HepG2 (cell line): ENCODE measurements around the gene ZFR. TPM values are rescaled to one million over a fixed set of nuclear protein-coding genes. Genes with fewer than 3 reads are reported as not detected.

Source experiments
- ARID4A ChIP-seq: sonication (generic); formaldehyde crosslinking; IDR thresholded peaks from 2 replicates; pipeline ENCODE4 v1.5.0; 2020; ENCODE audit warnings: mild to moderate bottlenecking, missing genetic modification reagents, borderline replicate concordance
- IRX3 ChIP-seq: sonication (generic); formaldehyde crosslinking; IDR thresholded peaks from 2 replicates; pipeline ENCODE4 v1.8.1; 2023; ENCODE audit warnings: mild to moderate bottlenecking, low read depth, missing genetic modification reagents, borderline replicate concordance
- ISL2 ChIP-seq: sonication (generic); formaldehyde crosslinking; IDR thresholded peaks from 2 replicates; pipeline ENCODE4 v1.5.0; 2020; ENCODE audit warnings: missing genetic modification reagents
- KLF9 ChIP-seq: IDR thresholded peaks from 2 replicates; pipeline ENCODE4 v1.6.1; 2016; ENCODE audit warnings: low read depth
- MED13 ChIP-seq: sonication (generic); formaldehyde crosslinking; IDR thresholded peaks from 2 replicates; pipeline ENCODE4 v1.5.0; 2020; ENCODE audit warnings: missing genetic modification reagents
- MZF1 ChIP-seq: sonication (generic); formaldehyde crosslinking; IDR thresholded peaks from 2 replicates; pipeline ENCODE4 v1.8.1; 2023; ENCODE audit warnings: mild to moderate bottlenecking, missing genetic modification reagents, borderline replicate concordance
- NCOR1 ChIP-seq: fragments of 200-600 bp; sonication (generic); IDR thresholded peaks from 2 replicates; pipeline ENCODE4 v1.7.0; 2017; ENCODE audit warnings: antibody characterized with exemption, low read length, borderline replicate concordance
- POLR2A ChIP-seq, 2 experiments: IDR thresholded peaks; 2 replicates each; pipeline ENCODE4 v1.6.1; 2011; ENCODE audit warnings: low read depth in 2 of 2, low read length in 2 of 2, mild to moderate bottlenecking in 1 of 2, moderate library complexity in 1 of 2; ENCODE audit not compliant: insufficient read depth in 1 of 2
- POLR2AphosphoS5 ChIP-seq: IDR thresholded peaks from 2 replicates; pipeline ENCODE4 v1.6.1; 2012; ENCODE audit warnings: low read depth, low read length
- SALL1 ChIP-seq: sonication (generic); formaldehyde crosslinking; IDR thresholded peaks from 2 replicates; pipeline ENCODE4 v1.8.0; 2022; ENCODE audit warnings: mild to moderate bottlenecking, missing genetic modification reagents
- ZNF3 ChIP-seq: IDR thresholded peaks from 2 replicates; pipeline ENCODE4 v1.7.0; 2017; ENCODE audit warnings: inconsistent platforms
- ZNF609 ChIP-seq: sonication (generic); formaldehyde crosslinking; IDR thresholded peaks from 2 replicates; pipeline ENCODE4 v1.4.0; 2020; ENCODE audit warnings: mild to moderate bottlenecking, missing genetic modification reagents, borderline replicate concordance
- polyA plus RNA-seq, 8 experiments: library from polyadenylated mRNA; depleted of rRNA in 3 of 8; stranded (reverse) in 7 of 8; unstranded in 1 of 8; fragments of >200 nt; fragmentation: Illumina TruSeq in 4 of 8; extraction: Trizol in 4 of 8; gene quantifications; 2 replicates each; pipeline versions ENCODE4 v1.2.1 to v1.2.3, GENCODE V29; 2011 to 2016; ENCODE audit warnings: low read depth in 4 of 8, missing spikeins in 1 of 8, mixed read lengths in 1 of 8; ENCODE audit not compliant: insufficient read depth in 1 of 8
- total RNA-seq, 5 experiments: library from RNA; depleted of rRNA; stranded (reverse); fragments of >200 nt; fragmentation: Illumina TruSeq; extraction: Trizol; gene quantifications; 2 replicates each; pipeline ENCODE4 v1.2.3, GENCODE V29; 2016; ENCODE audit warnings: low read depth in 1 of 5
- TF ChIP-seq, protein P1 (sequence below): sonication (generic); formaldehyde crosslinking; IDR thresholded peaks from 2 replicates; pipeline ENCODE4 v1.4.0; 2020; ENCODE audit warnings: missing genetic modification reagents, borderline replicate concordance
- TF ChIP-seq, protein P2 (sequence below): sonication (generic); formaldehyde crosslinking; IDR thresholded peaks from 2 replicates; pipeline ENCODE4 v1.8.0; 2022; ENCODE audit warnings: missing genetic modification reagents, mild to moderate bottlenecking, moderate library complexity, borderline replicate concordance

The ZFR gene
- total and polyA plus RNA-seq, 2 of the 13 experiments (the other 11 are each of a cell fraction or from before 2014, with no cell fraction given), result 89.0 to 92.8 TPM

DNA sequence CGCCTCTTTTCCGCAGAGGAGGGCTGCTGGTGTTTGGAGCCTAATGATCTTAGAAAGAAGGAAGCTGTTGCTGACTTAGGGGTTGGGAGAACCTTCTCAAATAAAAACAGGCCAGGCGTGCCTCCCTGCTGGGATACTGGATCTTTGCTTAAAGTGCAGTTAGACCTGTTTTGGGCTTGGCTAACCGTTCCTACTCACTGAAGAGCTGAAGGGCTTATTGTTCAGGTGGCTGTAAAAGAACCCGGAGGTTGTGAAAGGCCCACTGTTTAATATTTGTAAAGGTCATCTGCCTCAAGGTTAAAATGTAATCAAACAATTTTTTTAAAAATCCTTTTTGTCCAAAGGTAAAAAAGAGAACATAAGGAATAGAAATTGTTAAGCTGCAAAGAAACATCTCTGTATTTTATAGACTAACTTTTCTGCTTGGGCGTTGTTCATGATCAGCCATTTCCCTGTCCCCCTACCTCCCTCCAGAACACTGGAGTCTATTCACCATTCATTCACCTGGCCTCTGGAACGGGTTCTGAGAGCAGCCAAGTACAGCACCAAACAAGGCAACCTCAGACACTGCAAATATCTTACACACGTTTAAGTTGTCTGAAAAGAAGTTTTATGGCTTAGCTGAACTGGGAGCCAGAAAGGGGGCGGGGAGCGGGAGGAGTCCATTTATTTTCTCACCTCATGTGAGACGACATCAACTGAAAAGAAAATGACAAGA, 113.2 kb downstream of the ZFR start (continued):
- TF ChIP-seq, protein P1, sequence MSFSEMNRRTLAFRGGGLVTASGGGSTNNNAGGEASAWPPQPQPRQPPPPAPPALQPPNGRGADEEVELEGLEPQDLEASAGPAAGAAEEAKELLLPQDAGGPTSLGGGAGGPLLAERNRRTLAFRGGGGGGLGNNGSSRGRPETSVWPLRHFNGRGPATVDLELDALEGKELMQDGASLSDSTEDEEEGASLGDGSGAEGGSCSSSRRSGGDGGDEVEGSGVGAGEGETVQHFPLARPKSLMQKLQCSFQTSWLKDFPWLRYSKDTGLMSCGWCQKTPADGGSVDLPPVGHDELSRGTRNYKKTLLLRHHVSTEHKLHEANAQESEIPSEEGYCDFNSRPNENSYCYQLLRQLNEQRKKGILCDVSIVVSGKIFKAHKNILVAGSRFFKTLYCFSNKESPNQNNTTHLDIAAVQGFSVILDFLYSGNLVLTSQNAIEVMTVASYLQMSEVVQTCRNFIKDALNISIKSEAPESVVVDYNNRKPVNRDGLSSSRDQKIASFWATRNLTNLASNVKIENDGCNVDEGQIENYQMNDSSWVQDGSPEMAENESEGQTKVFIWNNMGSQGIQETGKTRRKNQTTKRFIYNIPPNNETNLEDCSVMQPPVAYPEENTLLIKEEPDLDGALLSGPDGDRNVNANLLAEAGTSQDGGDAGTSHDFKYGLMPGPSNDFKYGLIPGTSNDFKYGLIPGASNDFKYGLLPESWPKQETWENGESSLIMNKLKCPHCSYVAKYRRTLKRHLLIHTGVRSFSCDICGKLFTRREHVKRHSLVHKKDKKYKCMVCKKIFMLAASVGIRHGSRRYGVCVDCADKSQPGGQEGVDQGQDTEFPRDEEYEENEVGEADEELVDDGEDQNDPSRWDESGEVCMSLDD (CRISPR knock-in tag), result peak; percentile 65; the same call in 1 of the 2 replicates
- TF ChIP-seq ARID4A (CRISPR knock-in tag), result peak; percentile 33; the same call in 1 of the 2 replicates
- peak; percentile 62 for TF ChIP-seq SALL1
- no peak for TF ChIP-seq KLF9
- peak in 1 of 2 experiments; percentile 31; a peak in 2 of 4 replicates for TF ChIP-seq POLR2A (IDR thresholded peaks at IDR 0.05; ENCODE audit: insufficient read depth in 1 of 2, low read depth in 2 of 2, low read length in 2 of 2)
- no peak for TF ChIP-seq MZF1 (CRISPR knock-in tag)
- TF ChIP-seq NCOR1, result peak; percentile 62
- peak; percentile 27; the same call in 1 of the 2 replicates for TF ChIP-seq ZNF609 (CRISPR knock-in tag)
- TF ChIP-seq POLR2AphosphoS5, result 0 out of 2 replicates have a peak, but pooled peaks have one; percentile 21
- no peak for TF ChIP-seq IRX3 (CRISPR knock-in tag)
- 0 out of 2 replicates have a peak, but pooled peaks have one; percentile 16 for TF ChIP-seq ZNF3 (CRISPR knock-in tag)
- TF ChIP-seq, protein P2, sequence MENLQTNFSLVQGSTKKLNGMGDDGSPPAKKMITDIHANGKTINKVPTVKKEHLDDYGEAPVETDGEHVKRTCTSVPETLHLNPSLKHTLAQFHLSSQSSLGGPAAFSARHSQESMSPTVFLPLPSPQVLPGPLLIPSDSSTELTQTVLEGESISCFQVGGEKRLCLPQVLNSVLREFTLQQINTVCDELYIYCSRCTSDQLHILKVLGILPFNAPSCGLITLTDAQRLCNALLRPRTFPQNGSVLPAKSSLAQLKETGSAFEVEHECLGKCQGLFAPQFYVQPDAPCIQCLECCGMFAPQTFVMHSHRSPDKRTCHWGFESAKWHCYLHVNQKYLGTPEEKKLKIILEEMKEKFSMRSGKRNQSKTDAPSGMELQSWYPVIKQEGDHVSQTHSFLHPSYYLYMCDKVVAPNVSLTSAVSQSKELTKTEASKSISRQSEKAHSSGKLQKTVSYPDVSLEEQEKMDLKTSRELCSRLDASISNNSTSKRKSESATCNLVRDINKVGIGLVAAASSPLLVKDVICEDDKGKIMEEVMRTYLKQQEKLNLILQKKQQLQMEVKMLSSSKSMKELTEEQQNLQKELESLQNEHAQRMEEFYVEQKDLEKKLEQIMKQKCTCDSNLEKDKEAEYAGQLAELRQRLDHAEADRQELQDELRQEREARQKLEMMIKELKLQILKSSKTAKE (CRISPR knock-in tag), result peak; percentile 18; the same call in 1 of the 2 replicates
- TF ChIP-seq MED13, result peak; percentile 34; the same call in 1 of the 2 replicates
- peak; percentile 53; the same call in 1 of the 2 replicates for TF ChIP-seq ISL2 (CRISPR knock-in tag)
